ENCODE results near the gene EHMT2.

Gene EHMT2

GRCh38 chr6:31927863-31928671 is 30.6 kb upstream of the EHMT2 start:
- no peak for DNase-seq (ENCODE audit: low read depth)
- H3K4me3 ChIP-seq (ENCODE audit: low read depth, low read length) = no peak overlapping the region
- TF ChIP-seq CTCF (IDR thresholded peaks at IDR 0.05; ENCODE audit: low read depth, low read length, missing control alignments) = no peak

GRCh38 chr6:31927242-31927862 is 29.9 kb upstream of the EHMT2 start, which contains the start of gene C2:
TSS of gene C2 (plus strand) at chr6:31927717. CDS start at chr6:31927753, 36 bp downstream.
- no peak for TF ChIP-seq CTCF (IDR thresholded peaks at IDR 0.05; ENCODE audit: low read depth, low read length, missing control alignments)
- H3K4me3 ChIP-seq (ENCODE audit: low read depth, low read length) = no peak within 1 kb of the TSS
- DNase-seq (ENCODE audit: low read depth) = no peak

- TF ChIP-seq CTCF (IDR thresholded peaks at IDR 0.05; ENCODE audit: low read depth, low read length, missing control alignments) = peak; percentile 27
- DNase-seq (ENCODE audit: low read depth) = no peak
- no peak overlapping the region for H3K4me3 ChIP-seq (ENCODE audit: low read depth, low read length)
These were observed 25.4 kb upstream of the EHMT2 start for GRCh38 chr6:31922942-31923341.

GRCh38 chr6:31920811-31921210 is 23.3 kb upstream of the EHMT2 start:
- TF ChIP-seq CTCF (IDR thresholded peaks at IDR 0.05; ENCODE audit: low read depth, low read length, missing control alignments) = no peak
- H3K4me3 ChIP-seq (ENCODE audit: low read depth, low read length) = no peak overlapping the region
- DNase-seq (ENCODE audit: low read depth) = no peak

- no peak for TF ChIP-seq CTCF (IDR thresholded peaks at IDR 0.05; ENCODE audit: low read depth, low read length, missing control alignments)
- no peak for DNase-seq (ENCODE audit: low read depth)
- H3K4me3 ChIP-seq (ENCODE audit: low read depth, low read length) = no peak overlapping the region
These were observed 22.3 kb upstream of the EHMT2 start for GRCh38 chr6:31919624-31920303.

GRCh38 chr6:31918069-31918720 is 20.7 kb upstream of the EHMT2 start:
- no peak for DNase-seq (ENCODE audit: low read depth)
- H3K4me3 ChIP-seq (ENCODE audit: low read depth, low read length) = no peak overlapping the region
- no peak for TF ChIP-seq CTCF (IDR thresholded peaks at IDR 0.05; ENCODE audit: low read depth, low read length, missing control alignments)
